GM21447 (cell line): ENCODE results near the gene TUFM.
A peak's percentile ranks its signal among the peaks of the same experiment; 100 is the strongest.
"Not testable (repeated sequence)": the region's sequence is repeated elsewhere in the genome, so short reads cannot be mapped to it uniquely, and the experiment has no call there.

Source experiments
- ATAC-seq: cut with Tn5 transposase; IDR thresholded peaks from one replicate; pipeline ENCODE4 v1.9.1; 2021; ENCODE audit not compliant: unreplicated experiment

Gene TUFM

GRCh38 chr16:28875134-28876018 lies 29.2 kb upstream of the TUFM start:
- ATAC-seq: no peak

- ATAC-seq: no peak
These were observed 28.3 kb upstream of the TUFM start for GRCh38 chr16:28874406-28874805.

- no peak for ATAC-seq
These were observed 27.5 kb upstream of the TUFM start for GRCh38 chr16:28873543-28874201.

- no peak for ATAC-seq
These were observed 26.8 kb upstream of the TUFM start for GRCh38 chr16:28872952-28873351.

- ATAC-seq: no peak
These were observed 23.1 kb upstream of the TUFM start for GRCh38 chr16:28869201-28869600.

- not testable (repeated sequence) for ATAC-seq
These were observed 21.5 kb upstream of the TUFM start for GRCh38 chr16:28867646-28868045.

GRCh38 chr16:28867241-28867640 lies 21.1 kb upstream of the TUFM start:
- ATAC-seq: no peak

- ATAC-seq: no peak
These were observed 20.3 kb upstream of the TUFM start for GRCh38 chr16:28866454-28866804.

- ATAC-seq: no peak
These were observed 19.7 kb upstream of the TUFM start for GRCh38 chr16:28865722-28866453.

- ATAC-seq: no peak
These were observed 19.0 kb upstream of the TUFM start for GRCh38 chr16:28865001-28865688.

GRCh38 chr16:28863929-28864793 lies 18.0 kb upstream of the TUFM start:
- no peak for ATAC-seq

- no peak for ATAC-seq
These were observed 13.2 kb upstream of the TUFM start for GRCh38 chr16:28859326-28859725.

GRCh38 chr16:28858421-28858820 lies 12.3 kb upstream of the TUFM start:
- no peak for ATAC-seq

GRCh38 chr16:28846933-28847273 lies 755 bp upstream of the TUFM start:
- ATAC-seq: peak; percentile 10

- ATAC-seq: no peak
These were observed 428 bp downstream of the TUFM start for GRCh38 chr16:28845761-28846079.

- no peak for ATAC-seq
These were observed 855 bp downstream of the TUFM start for GRCh38 chr16:28845293-28845692.

GRCh38 chr16:28844226-28844885 lies 1.8 kb downstream of the TUFM start:
- ATAC-seq: no peak

GRCh38 chr16:28843766-28844165 lies 2.4 kb downstream of the TUFM start:
- no peak for ATAC-seq

- ATAC-seq: no peak
These were observed 3.5 kb downstream of the TUFM start for GRCh38 chr16:28842696-28843095.

- no peak for ATAC-seq
These were observed 6.2 kb downstream of the TUFM start for GRCh38 chr16:28839899-28840298.
